Glutamatergic neuron (in vitro differentiated cells): Measurements from ENCODE around the gene DCLRE1C. TPM values are rescaled to one million over a fixed set of nuclear protein-coding genes. Genes with fewer than 3 reads are reported as not detected.

Experiments used
- DNase-seq: peaks from one replicate; pipeline ENCODE4 v3.0.0; 2022
- H3K27ac Mint-ChIP-seq: one replicate; pipeline ENCODE4 v1.8.0; 2020; ENCODE audit warnings: mild to moderate bottlenecking, mixed read lengths, inconsistent platforms; ENCODE audit not compliant: unreplicated experiment
- H3K27me3 Mint-ChIP-seq: one replicate; pipeline ENCODE4 v1.8.0; 2020; ENCODE audit warnings: mild to moderate bottlenecking, moderate library complexity, mixed read lengths, inconsistent platforms; ENCODE audit not compliant: unreplicated experiment
- H3K36me3 Mint-ChIP-seq: one replicate; pipeline ENCODE4 v1.8.0; 2020; ENCODE audit warnings: mild to moderate bottlenecking, mixed read lengths, inconsistent platforms; ENCODE audit not compliant: unreplicated experiment
- H3K4me1 Mint-ChIP-seq: one replicate; pipeline ENCODE4 v1.8.0; 2020; ENCODE audit warnings: mild to moderate bottlenecking, low read depth, mixed read lengths, inconsistent platforms; ENCODE audit not compliant: unreplicated experiment
- H3K4me3 Mint-ChIP-seq: one replicate; pipeline ENCODE4 v1.8.0; 2020; ENCODE audit warnings: mild to moderate bottlenecking, mixed read lengths, inconsistent platforms; ENCODE audit not compliant: unreplicated experiment
- H3K9me3 Mint-ChIP-seq: one replicate; pipeline ENCODE4 v1.8.0; 2020; ENCODE audit warnings: mild to moderate bottlenecking, moderate library complexity, mixed read lengths, inconsistent platforms; ENCODE audit not compliant: unreplicated experiment
- total RNA-seq: library from RNA; stranded (reverse); fragmentation: NEBNext Ultra II Directional; extraction: Animal tissue kit (Norgen Biotek cat#: 25700); gene quantifications from one replicate; pipeline ENCODE4 v1.2.1, GENCODE V29; 2021; ENCODE audit not compliant: unreplicated experiment
- TF ChIP-seq, protein P1 (sequence below): fragments of 200-600 bp; sonication (generic); IDR thresholded peaks from one replicate; pipeline ENCODE4 v1.5.0; 2021; ENCODE audit not compliant: partially characterized antibody, unreplicated experiment

Gene DCLRE1C
- total RNA-seq, 1 donor from 2014 or later, result 8.5 TPM

DNA sequence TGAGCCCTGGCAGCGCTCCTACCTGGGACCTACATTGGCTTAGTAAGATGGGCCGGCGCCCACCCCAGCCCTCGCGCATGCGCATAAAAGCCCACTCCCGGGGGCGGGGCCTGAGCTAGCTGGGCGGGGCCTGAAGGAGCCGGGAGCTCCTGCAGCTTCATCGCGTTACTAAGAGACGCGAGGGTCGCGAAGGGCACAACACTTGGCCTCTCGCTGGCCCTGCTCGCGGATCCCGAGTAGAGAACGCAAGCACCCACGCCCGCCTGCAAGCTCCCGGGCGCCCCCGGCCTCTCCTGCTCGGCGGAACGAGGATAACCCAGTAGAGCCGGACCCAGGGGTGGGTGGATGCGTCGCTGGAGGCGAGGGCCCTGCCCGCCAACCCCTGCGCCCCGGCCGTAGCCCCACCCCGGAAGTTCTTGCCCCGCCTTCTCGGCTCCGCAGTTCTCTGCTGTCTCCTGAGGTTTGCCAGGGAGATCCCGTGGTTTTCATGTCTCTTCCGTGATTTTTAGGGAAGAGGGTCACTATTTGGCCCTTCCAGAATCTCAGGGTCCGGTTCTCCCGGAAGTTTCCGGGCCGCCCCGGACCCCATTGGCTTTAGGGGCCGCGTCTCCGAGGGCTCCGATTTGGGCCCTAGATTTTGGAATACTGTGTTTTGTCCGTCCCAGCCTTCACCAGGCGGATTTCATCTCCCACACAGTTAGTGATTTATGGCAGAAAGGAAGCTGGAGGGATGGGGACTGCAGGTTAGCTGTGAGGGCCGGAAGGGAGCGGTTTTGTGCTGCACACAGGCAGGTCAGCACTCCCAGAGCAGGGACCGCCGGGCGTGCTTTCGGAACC lies 5.5 kb upstream of the DCLRE1C start, which contains the start of gene MEIG1:
Gene MEIG1, plus strand, starts transcription at position 168 of the 837 bp plus-strand sequence. CDS start 7,081 bp downstream, outside the sequence.
- peak within 1 kb of the TSS; percentile 99 for H3K27ac Mint-ChIP-seq

DNA sequence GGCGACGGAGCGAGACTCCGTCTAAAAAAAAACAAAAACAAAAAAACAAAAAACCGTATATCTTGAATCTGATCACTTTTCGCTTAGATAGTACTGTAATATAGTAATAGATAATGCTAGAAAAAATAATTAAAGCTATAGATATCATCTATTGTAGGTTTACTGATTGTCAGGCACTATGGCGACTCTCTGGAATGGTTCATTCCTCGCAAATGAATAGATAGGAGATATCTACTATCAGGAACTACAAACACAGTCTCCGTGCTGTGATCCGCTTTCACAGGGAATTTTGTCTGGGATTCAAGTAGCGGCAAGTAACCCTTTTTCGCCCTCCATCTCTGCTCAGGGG lies 5.0 kb upstream of the DCLRE1C start:
- Mint-ChIP-seq H3K9me3 (peaks cover 1% of the 10 kb centered on the region), H3K27me3 (peaks cover 11% of the 10 kb centered on the region), H3K36me3 (no peaks in the 10 kb centered on the region), H3K4me3 (peak overlapping the region; percentile 94), H3K4me1 (peaks cover 3% of the 10 kb centered on the region), H3K27ac (peak overlapping the region; percentile 87)
- TF ChIP-seq, protein P1, sequence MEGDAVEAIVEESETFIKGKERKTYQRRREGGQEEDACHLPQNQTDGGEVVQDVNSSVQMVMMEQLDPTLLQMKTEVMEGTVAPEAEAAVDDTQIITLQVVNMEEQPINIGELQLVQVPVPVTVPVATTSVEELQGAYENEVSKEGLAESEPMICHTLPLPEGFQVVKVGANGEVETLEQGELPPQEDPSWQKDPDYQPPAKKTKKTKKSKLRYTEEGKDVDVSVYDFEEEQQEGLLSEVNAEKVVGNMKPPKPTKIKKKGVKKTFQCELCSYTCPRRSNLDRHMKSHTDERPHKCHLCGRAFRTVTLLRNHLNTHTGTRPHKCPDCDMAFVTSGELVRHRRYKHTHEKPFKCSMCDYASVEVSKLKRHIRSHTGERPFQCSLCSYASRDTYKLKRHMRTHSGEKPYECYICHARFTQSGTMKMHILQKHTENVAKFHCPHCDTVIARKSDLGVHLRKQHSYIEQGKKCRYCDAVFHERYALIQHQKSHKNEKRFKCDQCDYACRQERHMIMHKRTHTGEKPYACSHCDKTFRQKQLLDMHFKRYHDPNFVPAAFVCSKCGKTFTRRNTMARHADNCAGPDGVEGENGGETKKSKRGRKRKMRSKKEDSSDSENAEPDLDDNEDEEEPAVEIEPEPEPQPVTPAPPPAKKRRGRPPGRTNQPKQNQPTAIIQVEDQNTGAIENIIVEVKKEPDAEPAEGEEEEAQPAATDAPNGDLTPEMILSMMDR, result no peak
- DNase-seq, result no peak

More for the DNA sequence above, 5.5 kb upstream of the DCLRE1C start, which contains the start of gene MEIG1:
- Mint-ChIP-seq H3K27me3 (peaks cover 11% of the 10 kb centered on the region), H3K4me3 (peak within 1 kb of the TSS; percentile 94), H3K9me3 (peaks cover 1% of the 10 kb centered on the region), H3K36me3 (no peaks in the 10 kb centered on the region), H3K4me1 (peaks cover 3% of the 10 kb centered on the region)
- TF ChIP-seq, protein P1, result no peak
- peak; percentile 96 for DNase-seq

DNA sequence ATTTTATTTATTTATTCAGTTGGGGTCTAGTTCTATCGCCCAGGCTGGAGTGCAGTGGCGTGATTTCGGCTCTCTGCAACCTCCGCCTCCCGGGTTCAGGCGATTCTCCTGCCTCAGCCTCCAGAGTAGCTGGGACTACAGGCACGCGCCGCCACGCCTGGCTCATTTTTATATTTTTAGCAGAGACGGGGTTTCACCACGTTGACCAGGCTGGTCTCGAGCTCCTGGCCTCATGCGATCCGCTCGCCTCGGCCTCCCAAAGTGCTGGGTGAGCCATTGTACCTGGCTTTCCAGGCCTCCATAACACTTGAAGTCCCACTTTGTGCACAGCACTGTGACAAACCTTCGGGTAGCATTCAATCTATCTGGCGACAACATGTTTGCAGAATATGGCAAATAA lies 1.0 kb upstream of the DCLRE1C start:
- Mint-ChIP-seq H3K4me1 (peaks cover 4% of the 10 kb centered on the region), H3K36me3 (no peaks in the 10 kb centered on the region), H3K9me3 (no peaks in the 10 kb centered on the region), H3K4me3 (peak overlapping the region; percentile 93), H3K27me3 (peaks cover 9% of the 10 kb centered on the region), H3K27ac (no peak overlapping the region)
- TF ChIP-seq, protein P1, result no peak
- DNase-seq, result no peak

- Mint-ChIP-seq H3K4me1 (peaks cover 4% of the 10 kb centered on the region), H3K4me3 (peak overlapping the region; percentile 93), H3K9me3 (no peaks in the 10 kb centered on the region), H3K27ac (peak overlapping the region; percentile 8), H3K36me3 (no peaks in the 10 kb centered on the region), H3K27me3 (peaks cover 5% of the 10 kb centered on the region)
- TF ChIP-seq, protein P1, result no peak
- peak; percentile 49 for DNase-seq
These were observed 384 bp downstream of the DCLRE1C start for GRCh38 chr10:14953424-14954000.

GRCh38 chr10:14952851-14953423 lies 959 bp downstream of the DCLRE1C start:
- Mint-ChIP-seq H3K4me1 (peaks cover 4% of the 10 kb centered on the region), H3K36me3 (no peaks in the 10 kb centered on the region), H3K9me3 (no peaks in the 10 kb centered on the region), H3K27ac (peak overlapping the region; percentile 8), H3K4me3 (peak overlapping the region; percentile 93), H3K27me3 (peaks cover 5% of the 10 kb centered on the region)
- TF ChIP-seq, protein P1, result no peak
- DNase-seq, result no peak
